HS-5 (cell line): ENCODE results near the gene HSD17B12.
A peak's percentile ranks its signal among the peaks of the same experiment; 100 is the strongest.

ENCODE experiments used
- DNase-seq: peaks from one replicate; pipeline ENCODE4 v3.0.0-alpha.2; 2012; ENCODE audit warnings: low read depth

HSD17B12 gene

GRCh38 chr11:43871051-43871450 lies 190.5 kb downstream of the HSD17B12 start:
- DNase-seq: no peak

GRCh38 chr11:43872995-43873394 lies 192.5 kb downstream of the HSD17B12 start:
- no peak for DNase-seq

GRCh38 chr11:43874078-43874477 lies 193.5 kb downstream of the HSD17B12 start:
- no peak for DNase-seq

GRCh38 chr11:43874738-43875137 lies 194.2 kb downstream of the HSD17B12 start:
- no peak for DNase-seq

GRCh38 chr11:43879789-43880639 lies 199.5 kb downstream of the HSD17B12 start:
- DNase-seq: peak; percentile 14

GRCh38 chr11:43880640-43881159 lies 200.2 kb downstream of the HSD17B12 start, which contains the start of gene ALKBH3:
ALKBH3 (plus strand) TSS chr11:43880831; CDS start chr11:43882653, 1,822 bp downstream.
- DNase-seq: peak; percentile 62

- no peak for DNase-seq
These were observed 212.3 kb downstream of the HSD17B12 start for GRCh38 chr11:43892851-43893250.

GRCh38 chr11:43894546-43894945 lies 214.0 kb downstream of the HSD17B12 start:
- no peak for DNase-seq

- DNase-seq: no peak
These were observed 215.1 kb downstream of the HSD17B12 start for GRCh38 chr11:43895601-43896000.

- no peak for DNase-seq
These were observed 218.0 kb downstream of the HSD17B12 start for GRCh38 chr11:43898574-43898973.

GRCh38 chr11:43899094-43899493 lies 218.6 kb downstream of the HSD17B12 start:
- no peak for DNase-seq

GRCh38 chr11:43901551-43901950 lies 221.0 kb downstream of the HSD17B12 start:
- no peak for DNase-seq

GRCh38 chr11:43903078-43903477 lies 222.5 kb downstream of the HSD17B12 start:
- DNase-seq: no peak

- no peak for DNase-seq
These were observed 223.4 kb downstream of the HSD17B12 start for GRCh38 chr11:43903969-43904368.

- DNase-seq: no peak
These were observed 224.4 kb downstream of the HSD17B12 start for GRCh38 chr11:43904742-43905535.

GRCh38 chr11:43905813-43906241 lies 225.3 kb downstream of the HSD17B12 start:
- no peak for DNase-seq
